LNCAP (cell line): ENCODE data around the gene FGGY.

Experiments
- TF ChIP-seq, protein P1 (sequence below): fragments of 450-650 bp; IDR thresholded peaks from 2 replicates; pipeline ENCODE4 v1.5.1; 2017; ENCODE audit warnings: mild to moderate bottlenecking

Gene FGGY

GRCh38 chr1:59767119-59767518 lies 470.2 kb downstream of the FGGY start:
- TF ChIP-seq, protein P1, sequence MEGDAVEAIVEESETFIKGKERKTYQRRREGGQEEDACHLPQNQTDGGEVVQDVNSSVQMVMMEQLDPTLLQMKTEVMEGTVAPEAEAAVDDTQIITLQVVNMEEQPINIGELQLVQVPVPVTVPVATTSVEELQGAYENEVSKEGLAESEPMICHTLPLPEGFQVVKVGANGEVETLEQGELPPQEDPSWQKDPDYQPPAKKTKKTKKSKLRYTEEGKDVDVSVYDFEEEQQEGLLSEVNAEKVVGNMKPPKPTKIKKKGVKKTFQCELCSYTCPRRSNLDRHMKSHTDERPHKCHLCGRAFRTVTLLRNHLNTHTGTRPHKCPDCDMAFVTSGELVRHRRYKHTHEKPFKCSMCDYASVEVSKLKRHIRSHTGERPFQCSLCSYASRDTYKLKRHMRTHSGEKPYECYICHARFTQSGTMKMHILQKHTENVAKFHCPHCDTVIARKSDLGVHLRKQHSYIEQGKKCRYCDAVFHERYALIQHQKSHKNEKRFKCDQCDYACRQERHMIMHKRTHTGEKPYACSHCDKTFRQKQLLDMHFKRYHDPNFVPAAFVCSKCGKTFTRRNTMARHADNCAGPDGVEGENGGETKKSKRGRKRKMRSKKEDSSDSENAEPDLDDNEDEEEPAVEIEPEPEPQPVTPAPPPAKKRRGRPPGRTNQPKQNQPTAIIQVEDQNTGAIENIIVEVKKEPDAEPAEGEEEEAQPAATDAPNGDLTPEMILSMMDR = no peak

- TF ChIP-seq, protein P1 = no peak
Measured at GRCh38 chr1:59768792-59769735, 472.2 kb downstream of the FGGY start.

DNA sequence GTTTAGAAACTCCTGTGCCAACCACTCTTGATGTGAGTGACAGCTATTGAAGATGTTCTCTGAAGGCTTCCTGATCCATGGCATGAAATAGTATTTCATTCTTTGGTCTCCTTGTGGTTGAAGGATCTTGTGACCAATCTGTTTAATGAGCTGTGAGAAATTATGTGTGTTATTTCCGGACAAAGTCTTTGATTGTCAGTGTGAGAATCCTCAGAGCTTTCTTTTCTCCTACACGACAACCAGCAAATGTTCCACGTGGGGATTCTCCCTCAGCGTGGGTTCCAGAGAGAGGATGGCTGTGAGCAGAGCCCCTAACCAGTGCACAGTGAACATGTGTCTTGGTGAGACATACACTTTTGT lies 472.8 kb downstream of the FGGY start:
- TF ChIP-seq, protein P1 = no peak

DNA sequence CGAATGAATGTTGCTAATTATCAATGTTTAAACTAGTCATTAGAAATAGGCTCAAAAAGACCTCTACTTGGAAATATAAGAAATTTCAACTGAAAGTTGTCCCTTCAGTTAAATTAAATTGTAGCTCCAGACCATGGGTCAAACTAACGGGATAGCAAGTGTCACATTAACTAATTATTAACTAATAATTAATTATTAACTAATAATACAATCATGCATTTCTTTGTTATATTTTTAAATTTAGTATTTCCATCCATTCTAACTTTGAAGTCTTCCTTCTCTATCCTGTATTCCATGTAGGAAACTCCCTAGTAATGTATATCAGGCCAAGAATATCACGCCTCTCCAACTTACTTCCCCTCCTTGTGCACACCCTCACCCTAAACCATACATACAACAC lies 474.5 kb downstream of the FGGY start:
- TF ChIP-seq, protein P1 = no peak

DNA sequence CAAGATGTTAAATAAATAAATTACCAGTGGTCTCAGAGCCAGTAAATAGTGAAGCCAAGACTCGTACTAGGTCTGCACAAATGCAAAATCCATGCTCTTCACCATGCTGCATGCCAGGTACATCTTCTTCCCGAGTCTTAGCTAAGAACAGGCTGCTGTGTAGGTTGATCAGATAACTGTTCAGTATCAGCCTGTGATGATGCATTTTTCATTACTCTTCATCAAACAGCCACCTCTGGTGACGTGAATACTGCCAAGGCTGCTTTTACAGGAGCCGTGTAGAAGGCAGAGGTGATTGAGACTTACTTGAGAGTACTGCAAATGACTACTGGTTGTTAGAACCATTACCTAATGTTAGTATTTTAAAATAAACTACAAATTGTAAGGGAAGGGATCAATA lies 478.6 kb downstream of the FGGY start:
- TF ChIP-seq, protein P1 = no peak

DNA sequence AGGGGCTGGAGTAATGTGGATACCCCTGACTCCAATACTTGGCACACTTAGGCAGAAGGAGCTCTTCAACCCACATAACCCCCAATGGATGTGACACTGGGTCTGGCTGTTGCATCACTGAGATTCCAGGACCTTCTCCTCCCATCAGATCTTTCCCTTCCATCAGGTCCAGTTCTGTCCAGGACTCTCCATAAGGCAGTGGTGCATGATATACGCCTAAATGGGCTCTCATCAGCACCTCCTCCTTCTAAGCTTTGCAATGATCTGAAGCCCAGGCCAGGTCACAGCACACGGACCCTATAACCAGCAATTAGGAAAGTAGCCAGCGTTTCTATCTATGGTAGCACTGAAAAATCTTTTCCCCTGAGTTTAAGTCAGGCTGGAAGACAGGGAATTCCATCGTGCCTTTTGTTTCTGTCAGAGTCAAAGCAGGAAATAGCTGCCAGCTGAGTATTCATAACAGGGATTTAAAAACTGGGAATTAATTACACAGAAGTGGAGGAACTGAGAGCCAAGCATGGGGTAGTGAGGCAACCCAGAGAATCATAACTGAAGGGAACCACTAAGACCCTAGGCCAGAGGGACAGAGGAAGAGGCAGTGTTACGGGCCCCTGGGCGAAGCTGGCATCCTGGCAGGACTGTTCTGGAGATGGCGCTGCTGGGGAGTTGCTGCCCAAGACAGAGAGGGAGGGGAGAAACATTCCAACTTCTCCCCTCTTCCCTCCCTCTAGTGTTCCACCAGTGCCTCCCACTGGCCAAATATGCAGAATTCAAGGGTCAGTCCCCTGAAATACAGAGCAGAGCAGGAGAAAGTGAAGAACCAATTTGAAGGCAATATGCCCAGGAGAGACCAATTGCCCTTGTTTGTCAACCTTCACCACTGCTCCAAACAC lies 480.3 kb downstream of the FGGY start:
- TF ChIP-seq, protein P1 = no peak

- TF ChIP-seq, protein P1 = no peak; the same call in 1 of the 2 replicates
Measured at GRCh38 chr1:59779949-59780348, 483.1 kb downstream of the FGGY start.
